Testis (tissue), 2 donors: ENCODE measurements around the gene KAT5.

ENCODE experiments used
- CTCF ChIP-seq, 3 experiments: fragments of 450-650 bp in 2 of 3; fragments of 200-600 bp in 1 of 3; sonication (generic) in 1 of 3; IDR thresholded peaks; one replicate each; pipeline ENCODE4 v1.5.1; 2016 to 2019; ENCODE audit warnings: antibody characterized with exemption in 3 of 3, mild to moderate bottlenecking in 2 of 3, moderate library complexity in 1 of 3
- POLR2A ChIP-seq: fragments of 450-650 bp; IDR thresholded peaks from one replicate; pipeline ENCODE4 v1.6.1; 2017; ENCODE audit warnings: antibody characterized with exemption, mild to moderate bottlenecking, moderate library complexity

- TF ChIP-seq CTCF (IDR thresholded peaks at IDR 0.05) = no peak
- TF ChIP-seq POLR2A = no peak
Observed at GRCh38 chr11:65703846-65704245, 8.2 kb upstream of the KAT5 start.
